GM18861 (cell line): ENCODE data around the gene MBLAC1.

Experiments
- ATAC-seq: cut with Tn5 transposase; IDR thresholded peaks from one replicate; pipeline ENCODE4 v1.9.1; 2021; ENCODE audit not compliant: unreplicated experiment

Gene MBLAC1

GRCh38 chr7:100152937-100153666 lies 26.3 kb downstream of the MBLAC1 start:
- no peak for ATAC-seq

- ATAC-seq, result no peak
Measured at GRCh38 chr7:100153708-100154535, 27.2 kb downstream of the MBLAC1 start.

- ATAC-seq, result no peak
Measured at GRCh38 chr7:100154651-100155491, 28.1 kb downstream of the MBLAC1 start.

GRCh38 chr7:100155553-100156317 lies 29.0 kb downstream of the MBLAC1 start:
- no peak for ATAC-seq

- no peak for ATAC-seq
Measured at GRCh38 chr7:100156331-100157068, 29.7 kb downstream of the MBLAC1 start.

GRCh38 chr7:100157069-100157333 lies 30.2 kb downstream of the MBLAC1 start:
- ATAC-seq, result no peak

- no peak for ATAC-seq
Measured at GRCh38 chr7:100157334-100158228, 30.8 kb downstream of the MBLAC1 start.

- ATAC-seq, result peak; percentile 65
Measured at GRCh38 chr7:100158229-100159098, 31.7 kb downstream of the MBLAC1 start, which contains the start of gene TRAPPC14. Gene TRAPPC14, minus strand, starts transcription at chr7:100158723. Its CDS starts 224 bp downstream, at chr7:100158499.

- no peak for ATAC-seq
Measured at GRCh38 chr7:100159099-100159623, 32.4 kb downstream of the MBLAC1 start.

- no peak for ATAC-seq
Measured at GRCh38 chr7:100160067-100160466, 33.3 kb downstream of the MBLAC1 start.

- no peak for ATAC-seq
Measured at GRCh38 chr7:100163006-100163531, 36.3 kb downstream of the MBLAC1 start.

GRCh38 chr7:100163871-100164270 lies 37.1 kb downstream of the MBLAC1 start:
- ATAC-seq, result no peak

- no peak for ATAC-seq
Measured at GRCh38 chr7:100166317-100166940, 39.7 kb downstream of the MBLAC1 start.

- ATAC-seq, result no peak
Measured at GRCh38 chr7:100166970-100167911, 40.5 kb downstream of the MBLAC1 start.

- ATAC-seq, result no peak
Measured at GRCh38 chr7:100167912-100168323, 41.2 kb downstream of the MBLAC1 start.
